Keratinocyte (primary cell): ENCODE data around the gene NPPA. TPM values are rescaled to one million over a fixed set of nuclear protein-coding genes. Genes with fewer than 3 reads are reported as not detected.

ENCODE experiments used
- DNase-seq: peaks from one replicate; pipeline ENCODE4 v3.0.0-alpha.2; 2011; ENCODE audit warnings: low read depth, missing footprints, low spot score
- FAIRE-seq: peaks from 2 replicates; lab custom pipeline; 2011; peaks lifted over from hg19 to GRCh38; lab: Jason Lieb, UNC
- H2AFZ ChIP-seq: 2 replicates; pipeline ENCODE4 v1.6.0; 2012; ENCODE audit warnings: low read length, control low read depth, inconsistent platforms; ENCODE audit not compliant: control insufficient read depth
- H3K27ac ChIP-seq: 2 replicates; pipeline ENCODE4 v1.5.1; 2011; ENCODE audit warnings: low read length; ENCODE audit not compliant: control insufficient read depth, insufficient read depth
- H3K27me3 ChIP-seq: 3 replicates; pipeline ENCODE4 v1.6.0; 2011; ENCODE audit warnings: low read length; ENCODE audit not compliant: control insufficient read depth, insufficient read depth; ENCODE audit errors: extremely low read depth
- H3K36me3 ChIP-seq, 2 experiments: 2 replicates in 1 of 2; 3 replicates in 1 of 2; pipeline ENCODE4 v1.5.1; 2011; ENCODE audit warnings: low read length in 2 of 2, mild to moderate bottlenecking in 1 of 2; ENCODE audit not compliant: control insufficient read depth in 2 of 2, insufficient read depth in 2 of 2; ENCODE audit errors: extremely low read depth in 1 of 2
- H3K4me1 ChIP-seq: 3 replicates; pipeline ENCODE4 v1.5.1; 2011; ENCODE audit warnings: low read length; ENCODE audit not compliant: control insufficient read depth, insufficient read depth; ENCODE audit errors: extremely low read depth
- H3K4me2 ChIP-seq: 3 replicates; pipeline ENCODE4 v1.6.0; 2011; ENCODE audit warnings: low read depth, low read length; ENCODE audit not compliant: control insufficient read depth, insufficient read depth; ENCODE audit errors: extremely low read depth
- H3K4me3 ChIP-seq, 3 experiments: fragments of 200-600 bp in 1 of 3; sonication (generic) in 1 of 3; 2 replicates in 2 of 3; 3 replicates in 1 of 3; pipeline ENCODE4 v1.5.1; 2011 to 2016; ENCODE audit warnings: low read length in 3 of 3, mild to moderate bottlenecking in 3 of 3, control low read depth in 2 of 3, inconsistent platforms in 1 of 3, low read depth in 1 of 3, mixed read lengths in 1 of 3, mixed run types in 1 of 3, moderate library complexity in 1 of 3; ENCODE audit not compliant: control insufficient read depth in 2 of 3, insufficient read depth in 2 of 3; ENCODE audit errors: extremely low read depth in 1 of 3
- H3K79me2 ChIP-seq: 2 replicates; pipeline ENCODE4 v1.6.0; 2012; ENCODE audit warnings: low read length; ENCODE audit not compliant: control insufficient read depth, insufficient read depth
- H3K9ac ChIP-seq: 3 replicates; pipeline ENCODE4 v1.6.0; 2011; ENCODE audit warnings: low read length; ENCODE audit not compliant: control insufficient read depth, insufficient read depth; ENCODE audit errors: extremely low read depth
- H3K9me1 ChIP-seq: 3 replicates; pipeline ENCODE4 v1.6.0; 2011; ENCODE audit warnings: low read length; ENCODE audit not compliant: control insufficient read depth, insufficient read depth; ENCODE audit errors: extremely low read depth
- H3K9me3 ChIP-seq: 2 replicates; pipeline ENCODE4 v1.5.1; 2012; ENCODE audit warnings: low read depth, low read length; ENCODE audit not compliant: control insufficient read depth
- H4K20me1 ChIP-seq: 3 replicates; pipeline ENCODE4 v1.6.0; 2011; ENCODE audit warnings: low read length; ENCODE audit not compliant: control insufficient read depth, insufficient read depth; ENCODE audit errors: extremely low read depth
- CTCF ChIP-seq, 3 experiments: IDR thresholded peaks in 1 of 3; conservative IDR thresholded peaks in 1 of 3; optimal IDR thresholded peaks in 1 of 3; 2 replicates in 2 of 3; 3 replicates in 1 of 3; pipeline versions ENCODE3 to v1.5.1; 2011; ENCODE audit warnings: low read length in 3 of 3, mild to moderate bottlenecking in 3 of 3, moderate library complexity in 2 of 3, control low read depth in 1 of 3, inconsistent platforms in 1 of 3; ENCODE audit not compliant: insufficient read depth in 2 of 3; ENCODE audit errors: extremely low read depth in 1 of 3
- EZH2 ChIP-seq: IDR thresholded peaks from one replicate; pipeline ENCODE4 v1.6.1; 2012; ENCODE audit warnings: inconsistent platforms, mild to moderate bottlenecking, low read length, moderate library complexity
- dilution Hi-C: fragments of 300-500 bp; cut with MboI; formaldehyde crosslinking; loops from one replicate; pipeline ENCODE4 v1.7.0; 2020; ENCODE audit warnings: low sequenced_read_pairs; ENCODE audit not compliant: extremely low pct_ligation_motif_present
- polyA plus RNA-seq, 5 experiments: library from polyadenylated mRNA; depleted of rRNA in 3 of 5; stranded (reverse) in 3 of 5; stranded (forward) in 1 of 5; unstranded in 1 of 5; fragments of >200 nt; gene quantifications; 1 replicate in 1 of 5; 2 replicates in 3 of 5; 3 replicates in 1 of 5; pipeline versions ENCODE4 v1.2.1 to v1.2.3, GENCODE V29; 2011 to 2012; ENCODE audit warnings: missing spikeins in 2 of 5, low read depth in 1 of 5, low replicate concordance in 1 of 5

The NPPA gene
- polyA plus RNA-seq, 1 donor (not counting 4 experiments of a cell fraction or from before 2014, with no cell fraction given) = not detected

GRCh38 chr1:11887666-11888007 is 40.1 kb upstream of the NPPA start:
- dilution Hi-C loops = no loop called here
- TF ChIP-seq EZH2 = no peak
- no peak for TF ChIP-seq CTCF (optimal IDR thresholded peaks at IDR 0.05 in 1 of 3, IDR thresholded peaks at IDR 0.05 in 1 of 3, conservative IDR thresholded peaks at IDR 0.05 in 1 of 3; ENCODE audit: extremely low read depth in 1 of 3, insufficient read depth in 2 of 3, low read length in 3 of 3)
- no peaks in the 10 kb centered on the region for H3K79me2 ChIP-seq
- H3K4me1 ChIP-seq = no peaks in the 10 kb centered on the region
- FAIRE-seq = no peak
- no peak overlapping the region for H2AFZ ChIP-seq
- no peak overlapping the region for H3K27ac ChIP-seq
- no peak overlapping the region for H3K4me2 ChIP-seq
- no peak overlapping the region for H3K4me3 ChIP-seq
- H3K9me3 ChIP-seq = no peaks in the 10 kb centered on the region
- H3K36me3 ChIP-seq = no peaks in the 10 kb centered on the region
- no peaks in the 10 kb centered on the region for H3K27me3 ChIP-seq
- H3K9ac ChIP-seq = no peak overlapping the region
- peaks cover 3% of the 10 kb centered on the region for H4K20me1 ChIP-seq
- H3K9me1 ChIP-seq = no peaks in the 10 kb centered on the region
- no peak for DNase-seq

- no peaks in the 10 kb centered on the region for H3K9me1 ChIP-seq
Measured at GRCh38 chr1:11886986-11887665, 39.5 kb upstream of the NPPA start.

More at GRCh38 chr1:11886986-11887665, 39.5 kb upstream of the NPPA start:
- H3K27me3 ChIP-seq = no peaks in the 10 kb centered on the region
- no peaks in the 10 kb centered on the region for H3K4me1 ChIP-seq
- no peak overlapping the region for H3K27ac ChIP-seq
- no peak overlapping the region for H3K4me3 ChIP-seq
- no peaks in the 10 kb centered on the region for H3K36me3 ChIP-seq
- dilution Hi-C loops = no loop called here
- H3K79me2 ChIP-seq = no peaks in the 10 kb centered on the region
- TF ChIP-seq CTCF (optimal IDR thresholded peaks at IDR 0.05 in 1 of 3, IDR thresholded peaks at IDR 0.05 in 1 of 3, conservative IDR thresholded peaks at IDR 0.05 in 1 of 3; ENCODE audit: extremely low read depth in 1 of 3, insufficient read depth in 2 of 3, low read length in 3 of 3) = no peak
- TF ChIP-seq EZH2 = no peak
- DNase-seq = no peak
- no peak for FAIRE-seq
- H4K20me1 ChIP-seq = peaks cover 3% of the 10 kb centered on the region
- no peak overlapping the region for H3K4me2 ChIP-seq
- no peaks in the 10 kb centered on the region for H3K9me3 ChIP-seq
- no peak overlapping the region for H3K9ac ChIP-seq
- no peak overlapping the region for H2AFZ ChIP-seq
